Measurements from ENCODE around the gene PPM1E.
"Not testable (repeated sequence)": the region's sequence is repeated elsewhere in the genome, so short reads cannot be mapped to it uniquely, and the experiment has no call there.

PPM1E gene

GRCh38 chr17:58944166-58944565 is 188.5 kb downstream of the PPM1E start:
- no peak for FAIRE-seq
- DNase-seq (ENCODE audit: low spot score) = no peak

DNA sequence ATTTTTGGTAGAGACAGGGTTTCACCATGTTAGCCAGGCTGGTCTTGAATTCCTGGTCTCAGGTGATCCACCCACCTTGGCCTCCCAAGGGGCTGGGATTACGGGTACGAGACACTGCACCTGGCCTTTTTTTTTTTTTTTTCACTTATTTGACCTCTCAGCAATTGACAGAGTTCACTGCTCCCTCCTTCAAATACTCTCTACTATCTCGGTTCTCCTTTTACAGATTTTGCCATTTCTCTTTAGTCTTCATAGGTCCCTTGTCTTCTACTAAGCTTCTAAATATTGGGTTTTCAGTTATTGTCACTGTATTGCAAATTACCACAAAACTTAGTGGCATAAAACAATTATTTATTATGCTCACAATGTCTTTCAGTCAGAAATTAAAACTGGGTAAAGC is 191.8 kb downstream of the PPM1E start:
- DNase-seq (ENCODE audit: low spot score) (no peak), FAIRE-seq (no peak)

DNA sequence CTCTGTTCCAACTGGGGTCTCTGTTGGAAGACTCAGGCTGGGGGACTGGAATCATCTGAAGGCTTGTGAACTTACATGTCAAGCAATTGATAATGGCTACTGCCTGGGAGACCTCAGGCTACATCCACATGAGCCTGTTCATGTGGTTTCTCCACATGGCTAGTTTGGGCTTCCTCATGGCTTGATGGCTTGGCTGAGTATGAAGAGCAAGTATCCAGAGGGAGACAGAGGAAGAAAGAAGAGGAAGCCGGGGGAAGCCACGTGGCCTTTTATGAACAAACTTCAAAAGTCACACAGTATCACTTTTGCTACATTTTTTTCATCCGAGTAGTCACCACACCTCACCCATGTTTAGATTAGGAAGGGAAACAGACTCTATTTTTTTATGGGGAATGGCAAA is 192.2 kb downstream of the PPM1E start:
- DNase-seq (ENCODE audit: low spot score) = no peak
- FAIRE-seq = no peak

- not testable (repeated sequence) for FAIRE-seq; DNase-seq (ENCODE audit: low spot score)
Observed at GRCh38 chr17:58954358-58954757, 198.7 kb downstream of the PPM1E start.

- no peak for FAIRE-seq
- no peak for DNase-seq (ENCODE audit: low spot score)
Observed at GRCh38 chr17:58956997-58957724, 201.5 kb downstream of the PPM1E start.

DNA sequence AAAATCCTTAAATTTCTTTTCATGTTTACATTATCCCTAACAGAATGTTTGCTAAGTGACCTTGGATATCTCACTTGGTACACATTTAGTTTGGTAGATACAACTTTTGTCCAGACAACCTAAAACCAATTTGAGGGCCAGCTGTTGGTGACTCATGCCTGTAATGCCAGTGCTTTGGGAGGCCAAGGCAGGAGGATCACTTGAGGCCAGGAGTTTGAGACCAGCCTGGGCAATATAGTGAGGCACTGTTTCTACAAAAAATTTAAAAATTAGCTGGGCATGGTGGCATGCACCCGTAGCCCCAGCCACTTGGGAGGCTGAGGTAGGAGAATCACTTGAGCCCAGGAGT is 202.0 kb downstream of the PPM1E start:
- DNase-seq (ENCODE audit: low spot score); FAIRE-seq: not testable (repeated sequence)

- FAIRE-seq (no peak), DNase-seq (ENCODE audit: low spot score) (peak; percentile 40)
Observed at GRCh38 chr17:58960068-58960467, 204.4 kb downstream of the PPM1E start.

GRCh38 chr17:58965221-58965620 is 209.6 kb downstream of the PPM1E start:
- no peak for DNase-seq (ENCODE audit: low spot score)
- FAIRE-seq = no peak

DNA sequence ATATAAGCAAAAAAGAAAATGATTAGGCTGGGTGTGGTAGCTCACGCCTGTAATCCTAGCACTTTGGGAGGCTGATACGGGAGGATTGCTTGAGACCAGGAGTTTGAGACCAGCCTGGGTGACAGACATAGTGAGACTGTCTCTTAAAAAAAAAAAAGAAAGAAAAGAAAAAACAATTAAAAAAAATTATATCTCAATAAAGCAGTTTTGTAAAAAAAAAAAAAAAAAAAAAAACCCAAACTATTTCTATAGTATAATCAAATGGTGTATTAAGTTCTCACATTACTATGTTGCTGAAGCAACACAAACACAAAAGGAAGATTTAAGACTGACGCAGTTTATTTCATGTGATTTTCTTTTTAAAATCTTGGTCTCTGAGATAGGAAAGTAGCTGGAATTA is 210.6 kb downstream of the PPM1E start:
- FAIRE-seq (no peak), DNase-seq (ENCODE audit: low spot score) (no peak)

GRCh38 chr17:58968426-58969061 is 212.9 kb downstream of the PPM1E start:
- FAIRE-seq (no peak), DNase-seq (ENCODE audit: low spot score) (no peak)

- DNase-seq (ENCODE audit: low spot score) = no peak
- no peak for FAIRE-seq
Observed at GRCh38 chr17:58969156-58969555, 213.5 kb downstream of the PPM1E start.

- no peak for DNase-seq (ENCODE audit: low spot score)
- no peak for FAIRE-seq
Observed at GRCh38 chr17:58969612-58970011, 214.0 kb downstream of the PPM1E start.

DNA sequence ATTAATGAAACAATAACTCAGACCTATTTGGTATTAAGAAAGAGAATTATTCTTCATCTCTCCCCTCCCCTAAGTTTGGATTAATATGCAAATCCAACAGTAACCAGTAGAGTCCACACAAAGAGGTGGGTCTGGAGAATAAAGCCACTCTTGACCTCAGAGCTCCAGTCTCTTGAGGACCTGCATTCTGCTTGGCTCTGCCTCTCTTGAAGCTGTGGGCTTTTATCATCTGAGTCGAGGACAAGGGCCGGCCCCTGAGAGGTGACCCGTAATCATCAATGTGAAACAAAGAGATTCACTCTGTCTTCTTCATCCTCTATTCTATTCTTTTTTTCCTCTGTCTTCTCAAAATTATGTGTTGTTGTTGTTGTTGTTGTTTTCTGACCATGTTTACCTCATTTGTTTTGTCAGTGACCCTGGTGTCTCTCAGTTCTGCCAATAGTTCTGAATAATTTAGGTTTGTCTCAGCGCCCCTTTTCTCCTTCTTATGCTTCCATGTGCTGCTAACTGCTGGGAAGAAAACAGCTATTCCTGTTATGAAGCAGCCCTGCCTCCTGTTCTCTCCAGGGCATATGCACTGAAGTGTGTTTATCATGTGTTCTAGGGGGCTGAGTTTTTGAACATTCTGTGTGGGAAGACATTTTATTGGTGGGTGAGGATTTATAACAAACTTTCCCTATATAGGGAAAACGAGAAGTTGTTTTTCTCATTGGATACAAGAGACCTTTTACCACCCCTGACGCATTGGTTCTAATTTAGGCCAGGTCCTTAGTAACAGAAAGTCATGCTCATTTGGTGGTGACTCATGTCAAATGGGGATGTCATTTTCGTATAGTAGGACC is 215.2 kb downstream of the PPM1E start:
- DNase-seq (ENCODE audit: low spot score) = no peak
- no peak for FAIRE-seq

DNA sequence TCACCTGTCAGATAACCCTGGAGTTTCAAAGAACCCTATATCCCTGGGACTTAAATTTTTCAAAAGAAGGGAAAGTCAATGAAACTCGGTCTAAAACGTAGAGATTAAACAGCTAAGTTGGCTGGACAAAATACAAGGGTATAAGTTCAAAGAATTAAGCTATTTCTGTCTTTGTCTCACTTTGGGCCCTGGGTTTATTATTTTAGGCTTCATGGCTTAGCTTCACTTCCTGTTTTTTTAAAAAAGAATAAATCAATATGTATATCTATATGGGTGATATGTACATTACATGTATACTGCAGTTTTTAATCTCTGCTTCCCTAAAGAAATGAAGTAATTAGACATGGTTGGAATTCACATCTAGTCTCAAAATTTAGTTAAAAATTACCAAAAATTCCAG is 218.7 kb downstream of the PPM1E start:
- DNase-seq (ENCODE audit: low spot score) (no peak), FAIRE-seq (no peak)

- DNase-seq (ENCODE audit: low spot score) (no peak), FAIRE-seq (no peak)
Observed at GRCh38 chr17:58976541-58976940, 220.9 kb downstream of the PPM1E start.

- DNase-seq (ENCODE audit: low spot score) = no peak
- FAIRE-seq = no peak
Observed at GRCh38 chr17:58980706-58981481, 225.2 kb downstream of the PPM1E start.

GRCh38 chr17:58982626-58983025 is 227.0 kb downstream of the PPM1E start:
- FAIRE-seq (no peak), DNase-seq (ENCODE audit: low spot score) (no peak)

GRCh38 chr17:58985367-58985766 is 229.7 kb downstream of the PPM1E start:
- no peak for FAIRE-seq

GRCh38 chr17:58985971-58986370 is 230.3 kb downstream of the PPM1E start:
- DNase-seq (ENCODE audit: low spot score) = no peak
- no peak for FAIRE-seq

More at GRCh38 chr17:58985367-58985766, 229.7 kb downstream of the PPM1E start:
- no peak for DNase-seq (ENCODE audit: low spot score)

DNA sequence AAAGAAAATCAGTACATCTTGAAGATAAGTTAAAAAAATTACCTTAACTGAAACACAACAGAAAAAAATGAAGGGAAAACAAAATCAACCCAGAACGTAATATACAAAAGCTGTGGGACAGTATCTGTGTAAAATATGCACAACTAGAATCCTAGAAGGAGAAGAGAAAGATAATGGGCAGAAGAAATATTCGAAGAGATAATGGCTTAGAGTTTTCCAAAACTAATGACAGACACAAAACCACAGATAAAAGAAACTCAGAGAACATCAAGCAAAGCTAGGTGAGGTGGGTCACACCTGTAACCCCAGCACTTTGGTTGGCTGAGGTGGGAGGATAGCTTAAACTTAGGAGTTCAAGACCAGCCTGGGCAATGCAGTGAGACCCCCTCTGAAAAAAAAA is 234.0 kb downstream of the PPM1E start:
- no peak for DNase-seq (ENCODE audit: low spot score)
- FAIRE-seq = no peak

- peak; percentile 85 for FAIRE-seq
- DNase-seq (ENCODE audit: low spot score) = peak; percentile 93
Observed at GRCh38 chr17:58991718-58992331, 236.2 kb downstream of the PPM1E start.

All from RCC 7860 (cell line).